Neuronal stem cell (in vitro differentiated cells): ENCODE data around the gene RGPD3.
"Not testable (repeated sequence)": the region's sequence is repeated elsewhere in the genome, so short reads cannot be mapped to it uniquely, and the experiment has no call there.

Experiments used
- DNase-seq: peaks from one replicate; pipeline ENCODE4 v3.0.0-alpha.2; 2013; ENCODE audit warnings: low spot score
- H2AFZ ChIP-seq: one replicate; pipeline ENCODE4 v1.6.1; 2013; ENCODE audit warnings: mild to moderate bottlenecking, low read length, inconsistent platforms
- H2AK5ac ChIP-seq: 2 replicates; pipeline ENCODE4 v1.6.1; 2013; ENCODE audit warnings: low read depth, mild to moderate bottlenecking, inconsistent platforms, low read length, moderate library complexity, mixed read lengths
- H2BK120ac ChIP-seq: 2 replicates; pipeline ENCODE4 v1.6.1; 2013; ENCODE audit warnings: low read depth, mild to moderate bottlenecking, inconsistent platforms, low read length, moderate library complexity, mixed read lengths
- H2BK12ac ChIP-seq: one replicate; pipeline ENCODE4 v1.6.1; 2013; ENCODE audit warnings: low read length, inconsistent platforms
- H2BK15ac ChIP-seq: 2 replicates; pipeline ENCODE4 v1.6.1; 2013; ENCODE audit warnings: mild to moderate bottlenecking, low read length, inconsistent platforms, mixed read lengths
- H2BK5ac ChIP-seq: one replicate; pipeline ENCODE4 v1.6.1; 2013; ENCODE audit warnings: inconsistent platforms, mild to moderate bottlenecking, low read length, moderate library complexity
- H3K14ac ChIP-seq: one replicate; pipeline ENCODE4 v1.6.1; 2013; ENCODE audit warnings: low read length, inconsistent platforms
- H3K18ac ChIP-seq: 2 replicates; pipeline ENCODE4 v1.6.1; 2013; ENCODE audit warnings: low read length, inconsistent platforms
- H3K23ac ChIP-seq: 2 replicates; pipeline ENCODE4 v1.6.1; 2013; ENCODE audit warnings: low read depth, mild to moderate bottlenecking, mixed read lengths, low read length, inconsistent platforms; ENCODE audit not compliant: poor library complexity
- H3K27ac ChIP-seq: replicated peaks from 3 replicates; pipeline ENCODE4 v1.5.1; 2013; ENCODE audit warnings: low read length, inconsistent platforms
- H3K27me3 ChIP-seq, 3 experiments: 2 replicates each; pipeline ENCODE4 v1.6.1; 2013; ENCODE audit warnings: low read length in 3 of 3, mild to moderate bottlenecking in 2 of 3, inconsistent platforms in 1 of 3, low read depth in 1 of 3, mixed read lengths in 1 of 3, moderate library complexity in 1 of 3; ENCODE audit not compliant: control insufficient read depth in 3 of 3, insufficient read depth in 3 of 3
- H3K36me3 ChIP-seq, 2 donors: replicated peaks in 1 of 2; 2 replicates each; pipeline ENCODE4 v1.6.1; 2013; ENCODE audit warnings: low read length in 2 of 2; ENCODE audit not compliant: control insufficient read depth in 2 of 2, insufficient read depth in 2 of 2
- H3K4ac ChIP-seq: 2 replicates; pipeline ENCODE4 v1.6.1; 2013; ENCODE audit warnings: inconsistent platforms, mild to moderate bottlenecking, low read length, moderate library complexity
- H3K4me1 ChIP-seq, 2 donors: 1 replicate in 1 of 2; 2 replicates in 1 of 2; pipeline ENCODE4 v1.6.1; 2013; ENCODE audit warnings: low read length in 2 of 2, low read depth in 1 of 2; ENCODE audit not compliant: control insufficient read depth in 2 of 2, insufficient read depth in 1 of 2
- H3K4me2 ChIP-seq: one replicate; pipeline ENCODE4 v1.6.1; 2013; ENCODE audit warnings: mild to moderate bottlenecking, low read length, inconsistent platforms; ENCODE audit not compliant: insufficient read depth, poor library complexity, severe bottlenecking
- H3K4me3 ChIP-seq, 2 donors: 2 replicates each; pipeline ENCODE4 v1.5.1; 2013; ENCODE audit warnings: low read length in 2 of 2, mild to moderate bottlenecking in 2 of 2, inconsistent platforms in 1 of 2, moderate library complexity in 1 of 2
- H3K79me1 ChIP-seq: one replicate; pipeline ENCODE4 v1.6.1; 2013; ENCODE audit warnings: low read depth, mild to moderate bottlenecking, inconsistent platforms, low read length, moderate library complexity
- H3K9ac ChIP-seq: one replicate; pipeline ENCODE4 v1.6.1; 2013; ENCODE audit warnings: mild to moderate bottlenecking, low read depth, low read length, inconsistent platforms; ENCODE audit not compliant: poor library complexity
- H3K9me3 ChIP-seq, 2 donors: replicated peaks in 1 of 2; 2 replicates each; pipeline versions ENCODE3 to v1.6.1; 2013; ENCODE audit warnings: low read length in 2 of 2, mild to moderate bottlenecking in 2 of 2, inconsistent platforms in 1 of 2, low read depth in 1 of 2, mixed read lengths in 1 of 2, moderate library complexity in 1 of 2; ENCODE audit not compliant: control insufficient read depth in 2 of 2, insufficient read depth in 1 of 2
- H4K8ac ChIP-seq: one replicate; pipeline ENCODE4 v1.6.1; 2013; ENCODE audit warnings: low read depth, mild to moderate bottlenecking, inconsistent platforms, low read length, moderate library complexity
- H4K91ac ChIP-seq: one replicate; pipeline ENCODE4 v1.6.1; 2013; ENCODE audit warnings: low read length, low read depth, mild to moderate bottlenecking, inconsistent platforms; ENCODE audit not compliant: poor library complexity
- WGBS, 2 donors: extraction: QIAGEN DNeasy Blood & Tissue Kit; methylation state at CpG; one replicate each; pipeline ENCODE4 v1.1.7; 2013; ENCODE audit warnings: missing lambda C conversion rate in 2 of 2, mixed read lengths in 1 of 2; ENCODE audit not compliant: insufficient read length in 2 of 2, insufficient replicate concordance in 1 of 2; ENCODE audit errors: extremely low coverage in 2 of 2; 5-methylcytosine and 5-hydroxymethylcytosine counted together

Gene RGPD3

GRCh38 chr2:106487386-106488191, 19.4 kb upstream of the RGPD3 start:
- not testable (repeated sequence) for H2AK5ac ChIP-seq, DNase-seq, H4K8ac ChIP-seq, H4K91ac ChIP-seq, H3K23ac ChIP-seq, H3K79me1 ChIP-seq, H2BK15ac ChIP-seq, H3K36me3 ChIP-seq, H3K4me1 ChIP-seq, H3K4ac ChIP-seq, H3K27ac ChIP-seq, H2BK5ac ChIP-seq, H2BK120ac ChIP-seq, H3K14ac ChIP-seq, H3K18ac ChIP-seq, H3K4me3 ChIP-seq, H3K9ac ChIP-seq, H3K9me3 ChIP-seq, H2BK12ac ChIP-seq, H2AFZ ChIP-seq
- Histone ChIP-seq H3K4me2 (peak overlapping the region; percentile 40), H3K27me3 (peaks cover 0 to 20% (median 4%) of the 10 kb centered on the region in 3 experiments)
- WGBS, 2 donors: no CpG with 5 or more reads among the region's 44 CpGs

DNA sequence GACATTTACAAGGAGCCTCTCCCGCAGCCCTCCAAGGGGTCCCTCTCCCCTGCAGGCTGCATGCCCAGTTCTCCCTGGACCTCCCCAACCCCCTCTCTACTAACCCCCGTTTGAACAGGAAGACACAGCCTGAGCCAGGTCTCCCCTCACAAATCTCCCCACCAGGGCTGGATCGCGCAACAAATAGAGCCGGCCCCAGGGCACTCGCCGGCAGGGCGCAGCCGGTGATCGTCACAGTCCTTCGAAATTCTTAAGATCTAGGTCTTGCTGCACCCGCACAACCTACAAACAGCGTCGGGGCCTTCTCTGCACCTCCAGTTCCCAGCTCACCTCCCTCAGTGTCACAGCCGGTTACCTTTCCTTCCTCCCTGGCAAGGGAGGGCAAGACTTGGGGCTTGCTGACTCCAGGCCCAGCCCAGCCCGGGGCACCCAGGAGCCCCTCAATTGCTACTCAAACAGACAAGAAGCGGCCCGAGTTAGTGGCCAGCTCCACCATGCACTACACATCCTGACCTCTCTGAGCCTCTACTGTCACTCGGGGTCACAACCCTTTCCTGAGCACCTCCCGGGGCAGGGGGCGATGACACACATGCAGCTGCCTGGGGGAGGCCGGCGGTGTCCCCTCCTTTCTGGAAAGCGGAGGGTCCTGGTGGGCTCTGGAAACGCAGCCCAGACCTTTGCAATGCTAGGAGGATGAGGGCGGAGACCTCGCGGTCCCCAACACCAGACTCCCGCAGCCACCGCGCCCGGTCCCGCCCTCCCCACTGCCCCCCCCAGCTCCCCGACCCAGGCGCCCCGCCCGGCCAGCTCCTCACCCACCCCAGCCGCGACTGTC, 18.6 kb upstream of the RGPD3 start, which contains the start of gene CD8B2:
CD8B2 (plus strand) TSS at position 814 of the 835 bp plus-strand sequence. CDS start 63 bp downstream, outside the sequence.
- not testable (repeated sequence) for H3K79me1 ChIP-seq, H2AFZ ChIP-seq, H3K14ac ChIP-seq, H3K9me3 ChIP-seq, H3K36me3 ChIP-seq, H3K4me1 ChIP-seq, H2AK5ac ChIP-seq, H3K9ac ChIP-seq, H2BK5ac ChIP-seq, H2BK120ac ChIP-seq, DNase-seq, H3K4ac ChIP-seq, H4K91ac ChIP-seq, H2BK12ac ChIP-seq, H3K4me3 ChIP-seq, H3K18ac ChIP-seq, H4K8ac ChIP-seq, H3K23ac ChIP-seq, H3K27ac ChIP-seq, H2BK15ac ChIP-seq
- peak within 1 kb of the TSS; percentile 40 for H3K4me2 ChIP-seq
- peaks cover 0 to 20% (median 4%) of the 10 kb centered on the region in 3 experiments for H3K27me3 ChIP-seq
- no CpG with 5 or more reads among the region's 39 CpGs for WGBS, 2 donors

- H3K79me1 ChIP-seq, H3K27me3 ChIP-seq, H3K23ac ChIP-seq, H2BK12ac ChIP-seq, H2BK5ac ChIP-seq, H2AK5ac ChIP-seq, H3K9ac ChIP-seq, H3K14ac ChIP-seq, H4K8ac ChIP-seq, H2BK120ac ChIP-seq, H4K91ac ChIP-seq, H2AFZ ChIP-seq, H3K4me1 ChIP-seq, H3K4ac ChIP-seq, DNase-seq, H2BK15ac ChIP-seq, H3K18ac ChIP-seq, H3K36me3 ChIP-seq, H3K9me3 ChIP-seq, H3K27ac ChIP-seq, H3K4me3 ChIP-seq, H3K4me2 ChIP-seq: not testable (repeated sequence)
- no CpG with 5 or more reads among the region's 1 CpG for WGBS, 2 donors
Measured at GRCh38 chr2:106479563-106479962, 11.3 kb upstream of the RGPD3 start.

- H3K14ac ChIP-seq, H4K91ac ChIP-seq, H2AFZ ChIP-seq, H3K4me3 ChIP-seq, H2BK120ac ChIP-seq, H3K4ac ChIP-seq, H2BK12ac ChIP-seq, H2BK15ac ChIP-seq, H3K79me1 ChIP-seq, H3K27me3 ChIP-seq, H3K27ac ChIP-seq, H2AK5ac ChIP-seq, H4K8ac ChIP-seq, H3K4me2 ChIP-seq, H3K9ac ChIP-seq, H3K23ac ChIP-seq, H3K36me3 ChIP-seq, DNase-seq, H3K4me1 ChIP-seq, H3K18ac ChIP-seq, H2BK5ac ChIP-seq, H3K9me3 ChIP-seq: not testable (repeated sequence)
- WGBS, 2 donors: no CpG with 5 or more reads among the region's 4 CpGs
Measured at GRCh38 chr2:106477647-106478046, 9.4 kb upstream of the RGPD3 start.
